Measurements from ENCODE around the gene FUNDC2. TPM values are rescaled to one million over a fixed set of nuclear protein-coding genes. Genes with fewer than 3 reads are reported as not detected.

The FUNDC2 gene
- total and polyA plus RNA-seq, 10 donors: 29.3 to 113 (median 54.3) TPM

Other genes with a start within 250 kb of the FUNDC2 start
- 100 to 1,000 TPM in 3 of 7 donors, 10 to 100 TPM in 4; 76.5 to 122 (median 90.7) TPM for gene MPP1, start 221.4 kb upstream of the FUNDC2 start, total RNA-seq
- gene MPP1, start 221.4 kb upstream of the FUNDC2 start, polyA plus RNA-seq: 10 to 100 TPM; 24.3 to 45.9 (median 31.8) TPM
- gene SMIM9, start 192.2 kb upstream of the FUNDC2 start, total RNA-seq: 1 to 10 TPM in 2 of 7 donors, not detected in 5; 1.3 to 4.9 TPM
- gene SMIM9, start 192.2 kb upstream of the FUNDC2 start, polyA plus RNA-seq: not detected
- 10 to 100 TPM in 6 of 7 donors, 1 to 10 TPM in 1; 5.6 to 38.0 (median 27.5) TPM for gene F8A1, start 140.5 kb upstream of the FUNDC2 start, total RNA-seq
- gene F8A1, start 140.5 kb upstream of the FUNDC2 start, polyA plus RNA-seq: 10 to 100 TPM; 19.4 to 27.9 (median 24.2) TPM
- gene F8, start 4.1 kb upstream of the FUNDC2 start, total RNA-seq: 100 to 1,000 TPM in 1 of 7 donors, 10 to 100 TPM in 6; 53.2 to 135 (median 75.6) TPM
- gene F8, start 4.1 kb upstream of the FUNDC2 start, polyA plus RNA-seq: 10 to 100 TPM in 1 of 3 donors, 1 to 10 TPM in 2; 3.4 to 12.1 (median 9.3) TPM
- 10 to 100 TPM in 2 of 7 donors, 1 to 10 TPM in 5; 3.1 to 14.2 (median 4.9) TPM for gene CMC4, start 44.3 kb downstream of the FUNDC2 start, total RNA-seq
- gene CMC4, start 44.3 kb downstream of the FUNDC2 start, polyA plus RNA-seq: 10 to 100 TPM; 15.2 to 21.7 (median 19.2) TPM
- gene MTCP1, start 44.3 kb downstream of the FUNDC2 start, total RNA-seq: 10 to 100 TPM in 4 of 7 donors, 1 to 10 TPM in 3; 1.2 to 16.8 (median 12.9) TPM
- gene MTCP1, start 44.3 kb downstream of the FUNDC2 start, polyA plus RNA-seq: 10 to 100 TPM; 21.1 to 33.0 (median 31.4) TPM
- 10 to 100 TPM in 6 of 7 donors, 1 to 10 TPM in 1; 8.6 to 17.8 (median 16.5) TPM for gene BRCC3, start 44.7 kb downstream of the FUNDC2 start, total RNA-seq
- gene BRCC3, start 44.7 kb downstream of the FUNDC2 start, polyA plus RNA-seq: 1 to 10 TPM; 5.8 to 8.8 (median 7.9) TPM
- 10 to 100 TPM; 24.2 to 37.8 (median 27.9) TPM for gene VBP1, start 189.6 kb downstream of the FUNDC2 start, total RNA-seq
- gene VBP1, start 189.6 kb downstream of the FUNDC2 start, polyA plus RNA-seq: 10 to 100 TPM; 24.1 to 42.1 (median 35.9) TPM
- gene RAB39B, start 237.6 kb downstream of the FUNDC2 start, total RNA-seq: 1 to 10 TPM; 3.6 to 8.3 (median 4.4) TPM
- 1 to 10 TPM; 3.3 to 4.3 (median 3.9) TPM for gene RAB39B, start 237.6 kb downstream of the FUNDC2 start, polyA plus RNA-seq

All from spleen (tissue), 10 donors.